ENCODE results near the gene TH.

TH gene

DNA sequence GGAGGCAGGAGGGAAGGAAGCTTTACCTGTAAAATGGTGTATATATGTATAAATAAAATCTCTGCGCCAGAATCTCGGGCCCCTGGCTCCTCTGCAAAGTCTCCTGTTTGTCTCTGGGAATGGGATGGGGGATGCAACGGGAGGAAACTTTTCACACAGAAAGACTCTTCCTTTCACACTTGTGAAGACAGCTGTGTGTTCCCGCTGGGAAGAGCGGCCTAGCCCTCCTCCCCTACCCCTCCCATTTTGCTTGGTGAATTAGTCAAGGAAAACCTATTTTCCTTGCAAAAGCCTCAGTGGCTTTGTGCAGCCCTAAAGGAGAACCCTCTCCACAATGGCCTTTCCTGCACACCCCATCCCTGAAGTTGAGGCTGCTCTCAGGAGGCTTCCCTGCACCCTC lies 23.0 kb downstream of the TH start:
- H3K27ac ChIP-seq, result no peak overlapping the region
- no peaks in the 10 kb centered on the region for H3K4me1 ChIP-seq (ENCODE audit: low read depth, poor library complexity, severe bottlenecking)
- no peaks in the 10 kb centered on the region for H3K36me3 ChIP-seq (ENCODE audit: insufficient read depth)
- H4K20me1 ChIP-seq (ENCODE audit: insufficient read depth), result no peaks in the 10 kb centered on the region
- H3K4me3 ChIP-seq (IDR thresholded peaks at IDR 0.05; ENCODE audit: insufficient read depth, low read depth, low read length), result no peak overlapping the region
- H2AFZ ChIP-seq (ENCODE audit: low read depth), result no peak overlapping the region
- TF ChIP-seq, protein P1, sequence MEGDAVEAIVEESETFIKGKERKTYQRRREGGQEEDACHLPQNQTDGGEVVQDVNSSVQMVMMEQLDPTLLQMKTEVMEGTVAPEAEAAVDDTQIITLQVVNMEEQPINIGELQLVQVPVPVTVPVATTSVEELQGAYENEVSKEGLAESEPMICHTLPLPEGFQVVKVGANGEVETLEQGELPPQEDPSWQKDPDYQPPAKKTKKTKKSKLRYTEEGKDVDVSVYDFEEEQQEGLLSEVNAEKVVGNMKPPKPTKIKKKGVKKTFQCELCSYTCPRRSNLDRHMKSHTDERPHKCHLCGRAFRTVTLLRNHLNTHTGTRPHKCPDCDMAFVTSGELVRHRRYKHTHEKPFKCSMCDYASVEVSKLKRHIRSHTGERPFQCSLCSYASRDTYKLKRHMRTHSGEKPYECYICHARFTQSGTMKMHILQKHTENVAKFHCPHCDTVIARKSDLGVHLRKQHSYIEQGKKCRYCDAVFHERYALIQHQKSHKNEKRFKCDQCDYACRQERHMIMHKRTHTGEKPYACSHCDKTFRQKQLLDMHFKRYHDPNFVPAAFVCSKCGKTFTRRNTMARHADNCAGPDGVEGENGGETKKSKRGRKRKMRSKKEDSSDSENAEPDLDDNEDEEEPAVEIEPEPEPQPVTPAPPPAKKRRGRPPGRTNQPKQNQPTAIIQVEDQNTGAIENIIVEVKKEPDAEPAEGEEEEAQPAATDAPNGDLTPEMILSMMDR (conservative IDR thresholded peaks at IDR 0.05; ENCODE audit: low read depth, low read length), result no peak
- H3K79me2 ChIP-seq (ENCODE audit: insufficient read depth, low read depth), result no peaks in the 10 kb centered on the region
- H3K27me3 ChIP-seq (ENCODE audit: insufficient read depth, low read depth), result peaks cover 91% of the 10 kb centered on the region
- no peak overlapping the region for H3K4me2 ChIP-seq
- no peak overlapping the region for H3K9ac ChIP-seq

DNA sequence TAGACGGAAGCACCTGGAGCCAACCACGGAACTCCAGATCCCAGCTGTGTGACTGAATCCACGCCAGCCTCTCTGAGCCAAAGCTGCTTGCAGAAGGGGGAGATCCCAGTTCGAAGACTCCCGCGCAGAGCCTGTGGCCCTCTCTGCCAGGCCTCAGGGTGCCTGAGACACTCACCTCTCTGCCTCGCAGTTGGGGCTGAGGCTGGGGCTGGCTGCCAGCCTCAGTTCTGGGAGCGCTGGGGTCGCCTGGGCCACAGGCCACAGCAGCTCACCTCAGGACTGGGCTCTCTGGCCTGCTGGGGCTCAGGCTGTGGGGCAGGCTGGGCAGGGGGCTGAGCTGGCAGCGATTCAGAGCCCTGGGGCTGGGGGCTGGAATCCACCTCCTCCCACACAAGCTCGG lies 24.2 kb downstream of the TH start:
- H3K27me3 ChIP-seq (ENCODE audit: insufficient read depth, low read depth), result peaks cover 90% of the 10 kb centered on the region
- H3K27ac ChIP-seq, result no peak overlapping the region
- no peaks in the 10 kb centered on the region for H3K36me3 ChIP-seq (ENCODE audit: insufficient read depth)
- H3K9ac ChIP-seq, result no peak overlapping the region
- no peaks in the 10 kb centered on the region for H3K79me2 ChIP-seq (ENCODE audit: insufficient read depth, low read depth)
- H2AFZ ChIP-seq (ENCODE audit: low read depth), result no peak overlapping the region
- TF ChIP-seq, protein P1 (conservative IDR thresholded peaks at IDR 0.05; ENCODE audit: low read depth, low read length), result no peak
- H3K4me1 ChIP-seq (ENCODE audit: low read depth, poor library complexity, severe bottlenecking), result no peaks in the 10 kb centered on the region
- H3K4me2 ChIP-seq, result no peak overlapping the region
- H3K4me3 ChIP-seq (IDR thresholded peaks at IDR 0.05; ENCODE audit: insufficient read depth, low read depth, low read length), result no peak overlapping the region
- H4K20me1 ChIP-seq (ENCODE audit: insufficient read depth), result no peaks in the 10 kb centered on the region

DNA sequence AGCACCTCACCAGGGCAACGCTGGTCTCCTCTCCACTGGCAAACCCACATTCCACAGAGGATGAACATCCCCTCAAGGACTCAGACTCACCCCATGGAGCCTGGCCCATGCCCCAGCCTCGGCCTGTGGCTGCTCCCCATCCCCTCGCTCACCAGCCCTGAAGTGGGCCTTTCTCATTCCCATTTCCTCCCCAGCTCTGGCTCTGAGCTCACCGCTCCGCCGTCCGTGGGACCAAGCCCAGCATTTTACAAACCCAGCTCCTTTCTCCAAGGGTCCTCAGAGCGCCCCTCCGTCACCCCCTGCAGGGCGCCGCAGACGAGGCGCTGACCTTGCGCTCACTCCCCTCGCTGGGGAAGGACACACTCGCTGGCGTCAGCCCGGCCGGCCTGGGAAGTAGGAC lies 25.6 kb downstream of the TH start:
- no peaks in the 10 kb centered on the region for H3K4me1 ChIP-seq (ENCODE audit: low read depth, poor library complexity, severe bottlenecking)
- H3K9ac ChIP-seq, result no peak overlapping the region
- TF ChIP-seq, protein P1 (conservative IDR thresholded peaks at IDR 0.05; ENCODE audit: low read depth, low read length), result no peak
- no peak overlapping the region for H3K4me3 ChIP-seq (IDR thresholded peaks at IDR 0.05; ENCODE audit: insufficient read depth, low read depth, low read length)
- no peak overlapping the region for H2AFZ ChIP-seq (ENCODE audit: low read depth)
- H3K4me2 ChIP-seq, result no peak overlapping the region
- H3K79me2 ChIP-seq (ENCODE audit: insufficient read depth, low read depth), result no peaks in the 10 kb centered on the region
- no peaks in the 10 kb centered on the region for H4K20me1 ChIP-seq (ENCODE audit: insufficient read depth)
- H3K27me3 ChIP-seq (ENCODE audit: insufficient read depth, low read depth), result peaks cover 96% of the 10 kb centered on the region
- H3K27ac ChIP-seq, result no peak overlapping the region
- no peaks in the 10 kb centered on the region for H3K36me3 ChIP-seq (ENCODE audit: insufficient read depth)

DNA sequence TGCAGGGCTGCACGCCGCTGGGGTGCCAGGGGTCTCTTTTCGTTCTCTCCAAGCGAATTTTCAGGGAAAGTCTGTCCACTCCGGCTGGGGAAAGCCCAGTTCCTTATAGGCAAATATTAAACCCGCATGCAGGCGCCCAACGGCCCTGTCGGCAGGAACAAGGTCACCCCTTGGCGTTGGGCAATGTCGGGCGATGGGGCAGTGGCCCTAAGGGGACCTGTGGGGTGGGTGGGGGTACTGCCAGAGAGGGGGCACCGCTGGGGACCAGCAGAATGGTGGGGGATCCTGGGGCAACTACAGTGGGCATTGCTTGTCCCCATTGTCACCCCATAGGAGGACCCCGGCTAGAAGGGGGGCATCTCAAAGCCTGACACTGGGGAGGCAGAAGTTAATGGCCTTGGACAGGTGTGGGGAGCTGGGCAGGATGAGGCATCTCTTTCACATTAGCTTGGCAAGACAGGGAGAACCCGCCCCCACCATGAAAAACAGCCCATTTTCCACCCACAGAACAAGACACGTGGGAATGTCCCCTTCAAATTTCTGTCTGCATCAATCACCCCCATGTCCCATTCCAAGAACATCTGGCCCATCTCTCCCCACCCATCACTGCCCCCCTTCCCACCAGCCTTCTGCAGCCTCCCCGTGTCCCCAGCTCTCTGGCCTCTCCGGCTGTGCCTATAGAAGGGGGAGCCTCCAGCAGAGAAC lies 26.9 kb downstream of the TH start:
- Histone ChIP-seq H4K20me1 (ENCODE audit: insufficient read depth) (no peaks in the 10 kb centered on the region), H3K4me1 (ENCODE audit: low read depth, poor library complexity, severe bottlenecking) (no peaks in the 10 kb centered on the region), H3K79me2 (ENCODE audit: insufficient read depth, low read depth) (no peaks in the 10 kb centered on the region), H3K36me3 (ENCODE audit: insufficient read depth) (no peaks in the 10 kb centered on the region), H3K27ac (no peak overlapping the region), H3K4me3 (IDR thresholded peaks at IDR 0.05; ENCODE audit: insufficient read depth, low read depth, low read length) (no peak overlapping the region), H3K4me2 (no peak overlapping the region), H3K9ac (no peak overlapping the region), H3K27me3 (ENCODE audit: insufficient read depth, low read depth) (peaks cover 93% of the 10 kb centered on the region), H2AFZ (ENCODE audit: low read depth) (no peak overlapping the region)
- TF ChIP-seq, protein P1 (conservative IDR thresholded peaks at IDR 0.05; ENCODE audit: low read depth, low read length), result no peak

All from KMS-11 (cell line).